ENCODE data around the gene TBX4.

TBX4 gene

DNA sequence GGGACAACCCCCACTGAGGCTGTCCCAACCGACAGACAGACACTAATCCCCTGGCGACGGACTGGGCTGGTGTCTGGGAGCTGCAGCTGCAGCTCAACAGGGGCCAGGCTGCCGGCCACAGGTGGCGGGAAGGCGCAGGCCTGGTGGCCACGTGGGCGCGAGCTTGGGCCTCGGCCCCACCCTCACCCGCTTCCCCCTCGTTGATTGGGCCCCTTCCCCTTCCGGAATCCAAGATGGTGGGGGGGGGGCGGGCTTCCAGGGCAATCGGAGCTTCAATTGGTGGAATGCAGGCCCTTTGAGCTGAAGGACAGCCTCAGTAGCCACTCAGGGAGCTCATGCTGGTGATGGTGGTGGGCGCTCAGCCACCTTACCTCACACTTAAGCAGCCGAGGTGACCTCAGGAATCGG, 8.7 kb upstream of the TBX4 start:
- Histone ChIP-seq H3K79me2 (ENCODE audit: insufficient read depth, low read length) (no peaks in the 10 kb centered on the region), H3K27ac (ENCODE audit: low read depth, low read length) (no peak overlapping the region), H3K9ac (ENCODE audit: low read length) (no peak overlapping the region), H3K27me3 (ENCODE audit: low read length) (no peaks in the 10 kb centered on the region), H3F3A (ENCODE audit: insufficient read depth) (no peaks in the 10 kb centered on the region), H3K36me3 (ENCODE audit: low read length) (no peaks in the 10 kb centered on the region), H3K9me3 (ENCODE audit: insufficient read depth, low read length) (no peaks in the 10 kb centered on the region), H2AFZ (ENCODE audit: low read depth, low read length, severe bottlenecking) (no peak overlapping the region), H3K4me2 (ENCODE audit: low read depth, low read length, poor library complexity, severe bottlenecking) (no peak overlapping the region), H3K9me2 (replicated peaks; ENCODE audit: insufficient read depth, low read length) (no peaks in the 10 kb centered on the region), H4K20me1 (ENCODE audit: low read depth, low read length) (no peaks in the 10 kb centered on the region), H3K4me3 (ENCODE audit: insufficient read depth, low read length, poor library complexity, severe bottlenecking) (no peak overlapping the region)
- TF ChIP-seq, protein P1, sequence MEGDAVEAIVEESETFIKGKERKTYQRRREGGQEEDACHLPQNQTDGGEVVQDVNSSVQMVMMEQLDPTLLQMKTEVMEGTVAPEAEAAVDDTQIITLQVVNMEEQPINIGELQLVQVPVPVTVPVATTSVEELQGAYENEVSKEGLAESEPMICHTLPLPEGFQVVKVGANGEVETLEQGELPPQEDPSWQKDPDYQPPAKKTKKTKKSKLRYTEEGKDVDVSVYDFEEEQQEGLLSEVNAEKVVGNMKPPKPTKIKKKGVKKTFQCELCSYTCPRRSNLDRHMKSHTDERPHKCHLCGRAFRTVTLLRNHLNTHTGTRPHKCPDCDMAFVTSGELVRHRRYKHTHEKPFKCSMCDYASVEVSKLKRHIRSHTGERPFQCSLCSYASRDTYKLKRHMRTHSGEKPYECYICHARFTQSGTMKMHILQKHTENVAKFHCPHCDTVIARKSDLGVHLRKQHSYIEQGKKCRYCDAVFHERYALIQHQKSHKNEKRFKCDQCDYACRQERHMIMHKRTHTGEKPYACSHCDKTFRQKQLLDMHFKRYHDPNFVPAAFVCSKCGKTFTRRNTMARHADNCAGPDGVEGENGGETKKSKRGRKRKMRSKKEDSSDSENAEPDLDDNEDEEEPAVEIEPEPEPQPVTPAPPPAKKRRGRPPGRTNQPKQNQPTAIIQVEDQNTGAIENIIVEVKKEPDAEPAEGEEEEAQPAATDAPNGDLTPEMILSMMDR (IDR thresholded peaks at IDR 0.05; ENCODE audit: insufficient read depth, low read length, poor library complexity, severe bottlenecking) = no peak
- no peak for TF ChIP-seq EZH2phosphoT487 (conservative IDR thresholded peaks at IDR 0.05; ENCODE audit: low read length)

DNA sequence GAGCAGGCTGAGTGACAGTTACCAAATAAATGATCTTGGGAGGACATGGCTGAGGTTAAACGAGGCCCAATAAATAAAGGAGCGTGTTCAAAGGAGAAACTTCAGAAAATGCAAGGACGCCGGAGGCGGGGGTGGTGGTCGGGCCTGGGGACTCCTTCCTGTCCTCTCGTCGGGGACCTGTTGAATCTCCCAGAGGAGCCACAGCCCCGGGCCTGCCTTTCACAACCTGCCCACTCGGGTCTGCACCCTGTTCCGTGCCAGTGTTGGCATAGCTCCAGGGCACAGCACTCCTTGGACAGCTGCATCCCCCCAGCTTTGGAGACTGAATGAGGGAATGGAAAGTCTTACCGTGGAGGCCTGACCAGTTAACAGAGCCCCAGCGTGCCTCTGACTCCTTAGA, 8.1 kb upstream of the TBX4 start:
- Histone ChIP-seq H3K9me2 (replicated peaks; ENCODE audit: insufficient read depth, low read length) (no peaks in the 10 kb centered on the region), H3K9me3 (ENCODE audit: insufficient read depth, low read length) (no peaks in the 10 kb centered on the region), H3F3A (ENCODE audit: insufficient read depth) (no peaks in the 10 kb centered on the region), H3K79me2 (ENCODE audit: insufficient read depth, low read length) (no peaks in the 10 kb centered on the region), H3K27ac (ENCODE audit: low read depth, low read length) (no peak overlapping the region), H3K9ac (ENCODE audit: low read length) (no peak overlapping the region), H3K4me2 (ENCODE audit: low read depth, low read length, poor library complexity, severe bottlenecking) (no peak overlapping the region), H2AFZ (ENCODE audit: low read depth, low read length, severe bottlenecking) (no peak overlapping the region), H3K4me3 (ENCODE audit: insufficient read depth, low read length, poor library complexity, severe bottlenecking) (no peak overlapping the region), H3K27me3 (ENCODE audit: low read length) (no peaks in the 10 kb centered on the region), H3K36me3 (ENCODE audit: low read length) (no peaks in the 10 kb centered on the region), H4K20me1 (ENCODE audit: low read depth, low read length) (no peaks in the 10 kb centered on the region)
- no peak for TF ChIP-seq EZH2phosphoT487 (conservative IDR thresholded peaks at IDR 0.05; ENCODE audit: low read length)
- TF ChIP-seq, protein P1 (IDR thresholded peaks at IDR 0.05; ENCODE audit: insufficient read depth, low read length, poor library complexity, severe bottlenecking) = no peak

DNA sequence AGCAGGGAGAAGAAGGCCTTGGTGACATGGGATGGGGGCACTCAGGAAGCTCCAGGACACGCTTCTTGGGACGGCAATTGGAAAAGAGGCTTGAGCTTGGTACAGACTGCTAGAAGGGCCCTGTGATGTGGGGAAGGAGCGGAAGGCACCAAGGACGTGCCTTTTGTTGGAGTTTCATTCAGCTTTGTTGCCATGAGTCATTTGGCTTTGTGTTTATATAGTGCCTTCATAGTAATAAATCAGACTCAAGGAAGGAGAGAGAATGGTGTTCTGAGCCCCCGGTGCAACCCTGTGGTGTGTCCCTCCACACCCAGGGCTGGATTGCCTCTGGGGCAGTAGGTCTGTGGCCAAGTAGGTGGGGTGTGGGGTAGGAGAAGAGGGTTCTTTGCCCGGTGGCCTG, 7.4 kb upstream of the TBX4 start:
- no peak overlapping the region for H3K4me3 ChIP-seq (ENCODE audit: insufficient read depth, low read length, poor library complexity, severe bottlenecking)
- no peaks in the 10 kb centered on the region for H4K20me1 ChIP-seq (ENCODE audit: low read depth, low read length)
- H3K9me3 ChIP-seq (ENCODE audit: insufficient read depth, low read length) = no peaks in the 10 kb centered on the region
- no peak overlapping the region for H2AFZ ChIP-seq (ENCODE audit: low read depth, low read length, severe bottlenecking)
- H3F3A ChIP-seq (ENCODE audit: insufficient read depth) = no peaks in the 10 kb centered on the region
- H3K9me2 ChIP-seq (replicated peaks; ENCODE audit: insufficient read depth, low read length) = no peaks in the 10 kb centered on the region
- no peak overlapping the region for H3K9ac ChIP-seq (ENCODE audit: low read length)
- H3K36me3 ChIP-seq (ENCODE audit: low read length) = no peaks in the 10 kb centered on the region
- H3K79me2 ChIP-seq (ENCODE audit: insufficient read depth, low read length) = no peaks in the 10 kb centered on the region
- H3K4me2 ChIP-seq (ENCODE audit: low read depth, low read length, poor library complexity, severe bottlenecking) = no peak overlapping the region
- TF ChIP-seq, protein P1 (IDR thresholded peaks at IDR 0.05; ENCODE audit: insufficient read depth, low read length, poor library complexity, severe bottlenecking) = no peak
- TF ChIP-seq EZH2phosphoT487 (conservative IDR thresholded peaks at IDR 0.05; ENCODE audit: low read length) = no peak
- H3K27ac ChIP-seq (ENCODE audit: low read depth, low read length) = no peak overlapping the region
- no peaks in the 10 kb centered on the region for H3K27me3 ChIP-seq (ENCODE audit: low read length)
